Hepatocyte (in vitro differentiated cells): ENCODE data around the gene ISX.

Experiments
- EZH2 ChIP-seq: fragments of 200-600 bp; sonication (generic); IDR thresholded peaks from 2 replicates; pipeline ENCODE4 v1.6.1; 2016; ENCODE audit warnings: antibody characterized with exemption, mild to moderate bottlenecking, borderline replicate concordance
- EZH2phosphoT487 ChIP-seq: fragments of 200-600 bp; sonication (generic); IDR thresholded peaks from one replicate; pipeline ENCODE4 v1.6.1; 2018; ENCODE audit warnings: antibody characterized with exemption, mild to moderate bottlenecking, low read depth, moderate library complexity; ENCODE audit not compliant: unreplicated experiment, severe bottlenecking
- TF ChIP-seq, protein P1 (sequence below): fragments of 200-600 bp; sonication (generic); IDR thresholded peaks from 2 replicates; pipeline ENCODE4 v1.5.1; 2016; ENCODE audit warnings: antibody characterized with exemption, mild to moderate bottlenecking; ENCODE audit not compliant: poor library complexity

DNA sequence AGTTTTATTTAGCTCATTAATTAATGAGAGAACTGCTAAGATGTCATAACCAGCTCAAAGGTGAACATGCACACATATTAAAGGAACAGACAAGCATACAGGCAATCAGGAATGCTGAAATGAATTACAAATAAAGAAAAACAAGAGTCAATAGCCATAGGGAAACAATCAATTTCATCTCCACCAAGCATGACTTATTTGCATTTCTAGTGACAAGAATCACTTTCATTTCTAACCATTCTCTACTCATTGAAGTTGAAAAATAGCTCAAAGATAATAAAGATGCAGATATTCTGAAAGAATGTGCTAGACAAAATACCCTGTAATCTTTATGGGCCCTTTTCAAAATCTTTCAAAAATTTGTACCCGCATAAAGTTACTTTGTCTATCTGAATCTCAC is 23.2 kb downstream of the ISX start:
- TF ChIP-seq, protein P1, sequence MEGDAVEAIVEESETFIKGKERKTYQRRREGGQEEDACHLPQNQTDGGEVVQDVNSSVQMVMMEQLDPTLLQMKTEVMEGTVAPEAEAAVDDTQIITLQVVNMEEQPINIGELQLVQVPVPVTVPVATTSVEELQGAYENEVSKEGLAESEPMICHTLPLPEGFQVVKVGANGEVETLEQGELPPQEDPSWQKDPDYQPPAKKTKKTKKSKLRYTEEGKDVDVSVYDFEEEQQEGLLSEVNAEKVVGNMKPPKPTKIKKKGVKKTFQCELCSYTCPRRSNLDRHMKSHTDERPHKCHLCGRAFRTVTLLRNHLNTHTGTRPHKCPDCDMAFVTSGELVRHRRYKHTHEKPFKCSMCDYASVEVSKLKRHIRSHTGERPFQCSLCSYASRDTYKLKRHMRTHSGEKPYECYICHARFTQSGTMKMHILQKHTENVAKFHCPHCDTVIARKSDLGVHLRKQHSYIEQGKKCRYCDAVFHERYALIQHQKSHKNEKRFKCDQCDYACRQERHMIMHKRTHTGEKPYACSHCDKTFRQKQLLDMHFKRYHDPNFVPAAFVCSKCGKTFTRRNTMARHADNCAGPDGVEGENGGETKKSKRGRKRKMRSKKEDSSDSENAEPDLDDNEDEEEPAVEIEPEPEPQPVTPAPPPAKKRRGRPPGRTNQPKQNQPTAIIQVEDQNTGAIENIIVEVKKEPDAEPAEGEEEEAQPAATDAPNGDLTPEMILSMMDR: no peak
- no peak for TF ChIP-seq EZH2
- no peak for TF ChIP-seq EZH2phosphoT487
